ENCODE measurements around the gene RAP1GAP2.

RAP1GAP2 gene

GRCh38 chr17:2905269-2905668 is 109.0 kb downstream of the RAP1GAP2 start:
- H3K4me3 ChIP-seq (ENCODE audit: insufficient read depth, low read depth, low read length, poor library complexity, severe bottlenecking): no peak overlapping the region
- no peak for DNase-seq
- no peaks in the 10 kb centered on the region for H3K4me1 ChIP-seq (ENCODE audit: control insufficient read depth, insufficient read depth, low read length, poor library complexity, severe bottlenecking)
- H3K27ac ChIP-seq (ENCODE audit: insufficient read depth, low read length, poor library complexity, severe bottlenecking): no peak overlapping the region
- peaks cover 25% of the 10 kb centered on the region for H3K36me3 ChIP-seq (ENCODE audit: control insufficient read depth, insufficient read depth, low read length)
- H3K9me3 ChIP-seq (ENCODE audit: control insufficient read depth, low read length): no peaks in the 10 kb centered on the region
- no peaks in the 10 kb centered on the region for H3K27me3 ChIP-seq (replicated peaks; ENCODE audit: control insufficient read depth, insufficient read depth, low read length, poor library complexity, severe bottlenecking)

- no peak for DNase-seq
- no peak overlapping the region for H3K27ac ChIP-seq (ENCODE audit: insufficient read depth, low read length, poor library complexity, severe bottlenecking)
- H3K36me3 ChIP-seq (ENCODE audit: control insufficient read depth, insufficient read depth, low read length): peaks cover 28% of the 10 kb centered on the region
- H3K9me3 ChIP-seq (ENCODE audit: control insufficient read depth, low read length): no peaks in the 10 kb centered on the region
- H3K4me3 ChIP-seq (ENCODE audit: insufficient read depth, low read depth, low read length, poor library complexity, severe bottlenecking): no peak overlapping the region
- no peaks in the 10 kb centered on the region for H3K27me3 ChIP-seq (replicated peaks; ENCODE audit: control insufficient read depth, insufficient read depth, low read length, poor library complexity, severe bottlenecking)
- H3K4me1 ChIP-seq (ENCODE audit: control insufficient read depth, insufficient read depth, low read length, poor library complexity, severe bottlenecking): no peaks in the 10 kb centered on the region
Observed at GRCh38 chr17:2905696-2906501, 109.7 kb downstream of the RAP1GAP2 start.

- no peak overlapping the region for H3K27ac ChIP-seq (ENCODE audit: insufficient read depth, low read length, poor library complexity, severe bottlenecking)
- peaks cover 28% of the 10 kb centered on the region for H3K36me3 ChIP-seq (ENCODE audit: control insufficient read depth, insufficient read depth, low read length)
Observed at GRCh38 chr17:2906901-2907300, 110.7 kb downstream of the RAP1GAP2 start.

GRCh38 chr17:2909175-2909845 is 113.1 kb downstream of the RAP1GAP2 start:
- Histone ChIP-seq H3K27ac (ENCODE audit: insufficient read depth, low read length, poor library complexity, severe bottlenecking) (no peak overlapping the region), H3K4me1 (ENCODE audit: control insufficient read depth, insufficient read depth, low read length, poor library complexity, severe bottlenecking) (no peaks in the 10 kb centered on the region), H3K36me3 (ENCODE audit: control insufficient read depth, insufficient read depth, low read length) (peaks cover 35% of the 10 kb centered on the region), H3K9me3 (ENCODE audit: control insufficient read depth, low read length) (no peaks in the 10 kb centered on the region), H3K27me3 (replicated peaks; ENCODE audit: control insufficient read depth, insufficient read depth, low read length, poor library complexity, severe bottlenecking) (no peaks in the 10 kb centered on the region), H3K4me3 (ENCODE audit: insufficient read depth, low read depth, low read length, poor library complexity, severe bottlenecking) (no peak overlapping the region)
- DNase-seq: no peak

More at GRCh38 chr17:2906901-2907300, 110.7 kb downstream of the RAP1GAP2 start:
- Histone ChIP-seq H3K9me3 (ENCODE audit: control insufficient read depth, low read length) (no peaks in the 10 kb centered on the region), H3K4me3 (ENCODE audit: insufficient read depth, low read depth, low read length, poor library complexity, severe bottlenecking) (no peak overlapping the region), H3K27me3 (replicated peaks; ENCODE audit: control insufficient read depth, insufficient read depth, low read length, poor library complexity, severe bottlenecking) (no peaks in the 10 kb centered on the region), H3K4me1 (ENCODE audit: control insufficient read depth, insufficient read depth, low read length, poor library complexity, severe bottlenecking) (no peaks in the 10 kb centered on the region)
- DNase-seq: no peak

- Histone ChIP-seq H3K27me3 (replicated peaks; ENCODE audit: control insufficient read depth, insufficient read depth, low read length, poor library complexity, severe bottlenecking) (no peaks in the 10 kb centered on the region), H3K9me3 (ENCODE audit: control insufficient read depth, low read length) (no peaks in the 10 kb centered on the region), H3K36me3 (ENCODE audit: control insufficient read depth, insufficient read depth, low read length) (peaks cover 35% of the 10 kb centered on the region), H3K4me1 (ENCODE audit: control insufficient read depth, insufficient read depth, low read length, poor library complexity, severe bottlenecking) (no peaks in the 10 kb centered on the region), H3K27ac (ENCODE audit: insufficient read depth, low read length, poor library complexity, severe bottlenecking) (no peak overlapping the region), H3K4me3 (ENCODE audit: insufficient read depth, low read depth, low read length, poor library complexity, severe bottlenecking) (no peak overlapping the region)
- no peak for DNase-seq
Observed at GRCh38 chr17:2909846-2910234, 113.6 kb downstream of the RAP1GAP2 start.

- H3K27me3 ChIP-seq (replicated peaks; ENCODE audit: control insufficient read depth, insufficient read depth, low read length, poor library complexity, severe bottlenecking): no peaks in the 10 kb centered on the region
- no peaks in the 10 kb centered on the region for H3K9me3 ChIP-seq (ENCODE audit: control insufficient read depth, low read length)
- no peak for DNase-seq
- peaks cover 23% of the 10 kb centered on the region for H3K36me3 ChIP-seq (ENCODE audit: control insufficient read depth, insufficient read depth, low read length)
- no peak overlapping the region for H3K27ac ChIP-seq (ENCODE audit: insufficient read depth, low read length, poor library complexity, severe bottlenecking)
- H3K4me1 ChIP-seq (ENCODE audit: control insufficient read depth, insufficient read depth, low read length, poor library complexity, severe bottlenecking): no peaks in the 10 kb centered on the region
- H3K4me3 ChIP-seq (ENCODE audit: insufficient read depth, low read depth, low read length, poor library complexity, severe bottlenecking): no peak overlapping the region
Observed at GRCh38 chr17:2911035-2911754, 115.0 kb downstream of the RAP1GAP2 start.

- DNase-seq: no peak
- Histone ChIP-seq H3K36me3 (ENCODE audit: control insufficient read depth, insufficient read depth, low read length) (peaks cover 18% of the 10 kb centered on the region), H3K27ac (ENCODE audit: insufficient read depth, low read length, poor library complexity, severe bottlenecking) (no peak overlapping the region)
Observed at GRCh38 chr17:2911755-2912111, 115.5 kb downstream of the RAP1GAP2 start.

GRCh38 chr17:2912754-2913153 is 116.5 kb downstream of the RAP1GAP2 start:
- DNase-seq: no peak
- H3K4me1 ChIP-seq (ENCODE audit: control insufficient read depth, insufficient read depth, low read length, poor library complexity, severe bottlenecking): no peaks in the 10 kb centered on the region
- no peak overlapping the region for H3K27ac ChIP-seq (ENCODE audit: insufficient read depth, low read length, poor library complexity, severe bottlenecking)
- H3K4me3 ChIP-seq (ENCODE audit: insufficient read depth, low read depth, low read length, poor library complexity, severe bottlenecking): no peak overlapping the region
- H3K27me3 ChIP-seq (replicated peaks; ENCODE audit: control insufficient read depth, insufficient read depth, low read length, poor library complexity, severe bottlenecking): no peaks in the 10 kb centered on the region
- H3K9me3 ChIP-seq (ENCODE audit: control insufficient read depth, low read length): no peaks in the 10 kb centered on the region
- H3K36me3 ChIP-seq (ENCODE audit: control insufficient read depth, insufficient read depth, low read length): peaks cover 10% of the 10 kb centered on the region

More at GRCh38 chr17:2911755-2912111, 115.5 kb downstream of the RAP1GAP2 start:
- H3K9me3 ChIP-seq (ENCODE audit: control insufficient read depth, low read length): no peaks in the 10 kb centered on the region
- no peaks in the 10 kb centered on the region for H3K4me1 ChIP-seq (ENCODE audit: control insufficient read depth, insufficient read depth, low read length, poor library complexity, severe bottlenecking)
- no peak overlapping the region for H3K4me3 ChIP-seq (ENCODE audit: insufficient read depth, low read depth, low read length, poor library complexity, severe bottlenecking)
- H3K27me3 ChIP-seq (replicated peaks; ENCODE audit: control insufficient read depth, insufficient read depth, low read length, poor library complexity, severe bottlenecking): no peaks in the 10 kb centered on the region

GRCh38 chr17:2916461-2916860 is 120.2 kb downstream of the RAP1GAP2 start:
- Histone ChIP-seq H3K27ac (ENCODE audit: insufficient read depth, low read length, poor library complexity, severe bottlenecking) (no peak overlapping the region), H3K36me3 (ENCODE audit: control insufficient read depth, insufficient read depth, low read length) (peaks cover 7% of the 10 kb centered on the region), H3K9me3 (ENCODE audit: control insufficient read depth, low read length) (no peaks in the 10 kb centered on the region), H3K27me3 (replicated peaks; ENCODE audit: control insufficient read depth, insufficient read depth, low read length, poor library complexity, severe bottlenecking) (no peaks in the 10 kb centered on the region), H3K4me1 (ENCODE audit: control insufficient read depth, insufficient read depth, low read length, poor library complexity, severe bottlenecking) (no peaks in the 10 kb centered on the region), H3K4me3 (ENCODE audit: insufficient read depth, low read depth, low read length, poor library complexity, severe bottlenecking) (no peak overlapping the region)
- no peak for DNase-seq

GRCh38 chr17:2921443-2921842 is 125.2 kb downstream of the RAP1GAP2 start:
- peaks cover 15% of the 10 kb centered on the region for H3K36me3 ChIP-seq (ENCODE audit: control insufficient read depth, insufficient read depth, low read length)
- no peaks in the 10 kb centered on the region for H3K9me3 ChIP-seq (ENCODE audit: control insufficient read depth, low read length)
- H3K4me1 ChIP-seq (ENCODE audit: control insufficient read depth, insufficient read depth, low read length, poor library complexity, severe bottlenecking): no peaks in the 10 kb centered on the region
- DNase-seq: no peak
- no peak overlapping the region for H3K27ac ChIP-seq (ENCODE audit: insufficient read depth, low read length, poor library complexity, severe bottlenecking)
- H3K27me3 ChIP-seq (replicated peaks; ENCODE audit: control insufficient read depth, insufficient read depth, low read length, poor library complexity, severe bottlenecking): no peaks in the 10 kb centered on the region
- no peak overlapping the region for H3K4me3 ChIP-seq (ENCODE audit: insufficient read depth, low read depth, low read length, poor library complexity, severe bottlenecking)

Data from effector memory CD4-positive, alpha-beta T cell (primary cell).